Kidney (tissue), 14 donors: ENCODE measurements around the gene TMEM39B. TPM values are rescaled to one million over a fixed set of nuclear protein-coding genes. Genes with fewer than 3 reads are reported as not detected.

Source experiments
- DNase-seq, 5 donors: peaks; one replicate each; pipeline ENCODE4 v3.0.0-alpha.2; 2013 to 2020
- FAIRE-seq: peaks from 2 replicates; lab custom pipeline; 2012; peaks lifted over from hg19 to GRCh38; lab: Jason Lieb, UNC
- H3K27ac ChIP-seq, 2 donors: one replicate each; pipeline ENCODE4 v1.7.0; 2013; ENCODE audit warnings: low read depth in 2 of 2, low read length in 2 of 2, inconsistent platforms in 1 of 2
- H3K27me3 ChIP-seq: one replicate; pipeline ENCODE4 v1.7.1; 2013; ENCODE audit warnings: low read length, inconsistent platforms; ENCODE audit not compliant: control insufficient read depth, insufficient read depth
- H3K36me3 ChIP-seq, 3 donors: one replicate each; pipeline versions ENCODE4 v1.7.0 to v1.7.1; 2013; ENCODE audit warnings: low read length in 3 of 3, control low read depth in 1 of 3, inconsistent platforms in 1 of 3; ENCODE audit not compliant: insufficient read depth in 3 of 3, control insufficient read depth in 2 of 3
- H3K4me1 ChIP-seq, 3 donors: one replicate each; pipeline versions ENCODE4 v1.7.0 to v1.7.1; 2013; ENCODE audit warnings: low read length in 3 of 3, inconsistent platforms in 1 of 3, low read depth in 1 of 3; ENCODE audit not compliant: control insufficient read depth in 2 of 3, insufficient read depth in 2 of 3
- H3K4me3 ChIP-seq, 3 donors: one replicate each; pipeline versions ENCODE4 v1.7.0 to v1.8.1; 2013; ENCODE audit warnings: low read length in 3 of 3, control low read depth in 1 of 3, inconsistent platforms in 1 of 3
- H3K9ac ChIP-seq, 3 donors: one replicate each; pipeline versions ENCODE4 v1.7.0 to v1.7.1; 2013; ENCODE audit warnings: low read length in 3 of 3, control low read depth in 1 of 3, inconsistent platforms in 1 of 3
- H3K9me3 ChIP-seq, 3 donors: one replicate each; pipeline versions ENCODE4 v1.7.0 to v1.7.1; 2013; ENCODE audit warnings: low read length in 3 of 3, control low read depth in 1 of 3, inconsistent platforms in 1 of 3; ENCODE audit not compliant: control insufficient read depth in 2 of 3, insufficient read depth in 1 of 3
- CTCF ChIP-seq: IDR thresholded peaks from 3 replicates; pipeline ENCODE4 v1.5.1; 2012; ENCODE audit warnings: mild to moderate bottlenecking, moderate library complexity, borderline replicate concordance; ENCODE audit not compliant: insufficient read depth; ENCODE audit errors: extremely low read depth
- intact Hi-C: fragments of 100-400 bp; cut with DNase I; formaldehyde crosslinking; loops from one replicate; pipeline ENCODE4 v1.11.1; 2022
- polyA plus RNA-seq: library from polyadenylated mRNA; stranded (reverse); fragments of 350-450 nt; fragmentation: Illumina TruSeq; extraction: RNeasy Lipid Tissue Mini Kit (QIAGEN cat#74804); gene quantifications from one replicate; pipeline ENCODE4 v1.2.3, GENCODE V29; 2014; ENCODE audit warnings: low read depth, low replicate concordance; ENCODE audit not compliant: insufficient read depth
- total RNA-seq: library from RNA; stranded (reverse); fragmentation: NEBNext Ultra II Directional; extraction: Animal tissue kit (Norgen Biotek cat#: 25700); gene quantifications from one replicate; pipeline ENCODE4 v1.2.1, GENCODE V29; 2021
- donor health status: control.
- donor health status: control.
- donor health status: control.
- donor health status: control.
- donor health status: control.
- donor health status: DM: yes; HTN: yes; CAD: no.
- donor health status: Normal renal cell carcinoma (clear cell type).

Gene TMEM39B
- total and polyA plus RNA-seq, 2 donors from 2014 or later: 9.3 to 15.4 TPM

GRCh38 chr1:32045772-32046171 is 27.0 kb upstream of the TMEM39B start:
- TF ChIP-seq CTCF: no peak
- Histone ChIP-seq H3K27me3 (no peaks in the 10 kb centered on the region), H3K4me1 (no peaks in the 10 kb centered on the region), H3K9ac (no peak overlapping the region), H3K27ac (no peak overlapping the region), H3K9me3 (no peaks in the 10 kb centered on the region), H3K36me3 (peaks cover 13 to 56% (median 32%) of the 10 kb centered on the region in 3 donors), H3K4me3 (no peak overlapping the region)
- intact Hi-C loops: no loop called here
- FAIRE-seq (no peak), DNase-seq (no peak)

DNA sequence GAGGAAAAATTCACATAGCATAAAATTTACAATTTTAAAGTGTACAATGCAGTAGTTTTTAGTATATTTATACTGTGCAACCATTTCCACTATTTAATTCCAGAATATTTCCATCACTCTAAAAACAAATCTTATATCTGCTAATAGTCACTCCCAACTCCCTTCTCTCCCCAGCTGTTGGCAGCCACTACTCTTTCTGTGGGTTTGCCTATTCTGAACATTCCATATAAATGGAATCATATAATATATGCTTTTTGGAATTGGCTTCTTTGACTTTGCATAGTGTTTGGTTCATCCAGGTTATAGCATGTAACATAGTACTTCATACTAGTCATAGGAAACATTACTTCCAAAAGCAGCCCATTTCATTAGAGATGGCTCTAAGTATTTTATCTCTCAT is 25.0 kb upstream of the TMEM39B start:
- intact Hi-C loops: no loop called here
- FAIRE-seq (no peak), DNase-seq (no peak)
- H3K9me3 ChIP-seq: no peaks in the 10 kb centered on the region
- H3K4me1 ChIP-seq: no peaks in the 10 kb centered on the region
- no peak overlapping the region for H3K9ac ChIP-seq
- no peaks in the 10 kb centered on the region for H3K27me3 ChIP-seq
- H3K36me3 ChIP-seq: peaks cover 11 to 52% (median 22%) of the 10 kb centered on the region in 3 donors
- TF ChIP-seq CTCF: no peak
- H3K27ac ChIP-seq: no peak overlapping the region
- H3K4me3 ChIP-seq: no peak overlapping the region

DNA sequence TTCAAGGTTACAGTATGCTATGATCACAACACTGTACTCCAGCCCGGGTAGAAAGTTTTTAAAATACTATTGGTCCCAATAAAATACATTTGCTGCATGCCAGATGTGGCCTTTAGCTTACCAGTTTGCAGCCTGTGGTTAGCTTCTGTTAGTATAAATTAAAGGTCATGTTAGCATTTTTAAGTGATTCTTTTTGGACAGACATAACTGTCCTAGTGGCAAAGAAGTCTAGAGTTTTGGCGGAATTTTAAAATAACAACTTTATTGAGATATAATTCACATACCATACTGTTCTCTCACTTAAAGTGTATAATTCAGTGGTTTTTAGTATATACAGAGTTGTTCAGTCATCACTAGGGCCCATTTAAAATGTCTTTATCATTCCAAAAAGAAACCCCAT is 24.3 kb upstream of the TMEM39B start:
- Histone ChIP-seq H3K27ac (no peak overlapping the region), H3K4me3 (no peak overlapping the region), H3K9ac (no peak overlapping the region), H3K27me3 (no peaks in the 10 kb centered on the region), H3K9me3 (no peaks in the 10 kb centered on the region), H3K36me3 (peaks cover 11 to 50% (median 23%) of the 10 kb centered on the region in 3 donors), H3K4me1 (no peaks in the 10 kb centered on the region)
- no peak for TF ChIP-seq CTCF
- DNase-seq (no peak), FAIRE-seq (no peak)
- intact Hi-C loops: no loop called here

- DNase-seq (no peak), FAIRE-seq (no peak)
- no peak for TF ChIP-seq CTCF
- Histone ChIP-seq H3K27ac (no peak overlapping the region), H3K9me3 (no peaks in the 10 kb centered on the region), H3K9ac (no peak overlapping the region), H3K27me3 (no peaks in the 10 kb centered on the region), H3K4me1 (no peaks in the 10 kb centered on the region), H3K4me3 (no peak overlapping the region), H3K36me3 (peaks cover 21 to 55% (median 25%) of the 10 kb centered on the region in 3 donors)
- intact Hi-C loops: no loop called here
These were observed 21.0 kb upstream of the TMEM39B start for GRCh38 chr1:32051706-32052105.
